ENCODE data around the gene TNFAIP6.
A peak's percentile ranks its signal among the peaks of the same experiment; 100 is the strongest.
"Not testable (repeated sequence)": the region's sequence is repeated elsewhere in the genome, so short reads cannot be mapped to it uniquely, and the experiment has no call there.

TNFAIP6 gene

DNA sequence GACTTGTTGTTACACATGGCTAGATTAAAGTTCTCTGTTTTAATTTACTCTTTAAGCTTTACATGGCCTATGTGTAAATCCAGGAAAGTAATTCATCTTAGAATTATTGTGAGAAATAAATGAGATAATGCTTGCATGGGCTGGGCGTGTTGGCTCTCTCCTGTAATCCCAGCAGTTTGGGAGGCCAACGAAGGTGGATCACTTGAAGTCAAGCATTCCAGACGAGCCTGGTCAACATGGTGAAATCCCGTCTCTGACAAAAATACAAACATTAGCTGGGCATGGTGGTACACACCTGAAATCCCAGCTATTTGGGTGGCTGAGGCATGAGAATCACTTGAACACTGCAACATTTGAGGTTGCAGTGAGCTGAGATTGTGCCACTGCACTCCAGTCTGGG is 48.0 kb downstream of the TNFAIP6 start:
- TF ChIP-seq, protein P1, sequence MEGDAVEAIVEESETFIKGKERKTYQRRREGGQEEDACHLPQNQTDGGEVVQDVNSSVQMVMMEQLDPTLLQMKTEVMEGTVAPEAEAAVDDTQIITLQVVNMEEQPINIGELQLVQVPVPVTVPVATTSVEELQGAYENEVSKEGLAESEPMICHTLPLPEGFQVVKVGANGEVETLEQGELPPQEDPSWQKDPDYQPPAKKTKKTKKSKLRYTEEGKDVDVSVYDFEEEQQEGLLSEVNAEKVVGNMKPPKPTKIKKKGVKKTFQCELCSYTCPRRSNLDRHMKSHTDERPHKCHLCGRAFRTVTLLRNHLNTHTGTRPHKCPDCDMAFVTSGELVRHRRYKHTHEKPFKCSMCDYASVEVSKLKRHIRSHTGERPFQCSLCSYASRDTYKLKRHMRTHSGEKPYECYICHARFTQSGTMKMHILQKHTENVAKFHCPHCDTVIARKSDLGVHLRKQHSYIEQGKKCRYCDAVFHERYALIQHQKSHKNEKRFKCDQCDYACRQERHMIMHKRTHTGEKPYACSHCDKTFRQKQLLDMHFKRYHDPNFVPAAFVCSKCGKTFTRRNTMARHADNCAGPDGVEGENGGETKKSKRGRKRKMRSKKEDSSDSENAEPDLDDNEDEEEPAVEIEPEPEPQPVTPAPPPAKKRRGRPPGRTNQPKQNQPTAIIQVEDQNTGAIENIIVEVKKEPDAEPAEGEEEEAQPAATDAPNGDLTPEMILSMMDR (IDR thresholded peaks at IDR 0.05; ENCODE audit: low read depth, low read length): no peak
- DNase-seq (ENCODE audit: extremely low read depth, low read depth): no peak

DNA sequence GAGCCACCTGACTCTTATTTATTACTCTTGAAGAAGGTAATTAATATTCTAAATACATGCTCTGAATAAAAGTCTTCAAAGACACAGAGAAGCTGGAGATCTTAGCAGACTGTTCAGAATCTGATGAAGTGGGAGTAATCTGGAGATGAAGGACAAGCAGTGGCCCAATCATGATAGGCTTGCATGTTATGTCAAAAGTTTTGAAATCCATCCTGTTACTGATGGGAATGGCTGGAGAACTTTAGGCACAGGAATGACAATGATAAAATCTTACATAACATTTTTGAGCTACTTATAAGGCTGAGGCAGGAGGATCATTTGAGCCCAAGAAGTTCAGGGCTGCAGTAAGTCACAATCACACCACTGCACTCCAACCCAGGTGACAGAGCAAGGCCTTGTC is 49.9 kb downstream of the TNFAIP6 start:
- DNase-seq (ENCODE audit: extremely low read depth, low read depth): no peak
- TF ChIP-seq, protein P1 (IDR thresholded peaks at IDR 0.05; ENCODE audit: low read depth, low read length): no peak

DNA sequence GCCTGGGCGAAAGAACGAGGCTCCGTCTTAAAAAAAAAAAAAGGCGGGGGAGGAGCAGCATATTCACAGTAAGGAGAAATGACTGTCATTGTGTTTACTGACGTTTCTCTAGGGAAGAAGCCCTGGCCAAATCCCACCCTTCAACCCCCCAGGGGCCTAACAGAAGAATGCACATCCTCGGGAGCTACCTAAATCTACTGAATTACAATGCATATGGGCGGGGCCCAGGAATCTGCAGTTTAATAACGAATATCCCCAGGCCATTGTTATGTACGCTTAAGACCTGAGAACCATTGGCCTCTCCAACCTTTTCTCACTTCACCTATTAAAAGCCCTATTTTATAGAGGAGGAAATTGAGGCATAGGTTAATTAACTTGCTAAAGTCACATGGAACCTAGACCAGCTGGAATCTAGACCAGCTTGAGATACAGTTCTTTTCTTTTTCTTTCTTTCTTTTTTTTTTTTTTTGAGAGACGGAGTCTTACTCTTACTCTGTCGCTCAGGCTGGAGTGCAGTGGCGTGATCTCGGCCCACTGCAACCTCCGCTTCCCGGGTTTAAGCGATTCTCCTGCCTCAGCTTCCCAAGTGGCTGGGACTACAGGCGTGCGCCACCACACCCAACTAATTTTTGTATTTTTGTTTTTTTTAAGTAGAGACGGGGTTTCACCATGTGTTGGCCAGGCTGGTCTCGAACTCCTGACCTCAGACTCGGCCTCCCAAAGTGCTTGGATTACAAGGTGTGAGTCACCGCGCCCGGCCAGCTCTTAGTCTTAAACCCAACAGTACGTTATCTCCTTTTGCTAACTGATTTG is 51.6 kb downstream of the TNFAIP6 start:
- DNase-seq (ENCODE audit: extremely low read depth, low read depth): no peak
- TF ChIP-seq, protein P1 (IDR thresholded peaks at IDR 0.05; ENCODE audit: low read depth, low read length): no peak

DNA sequence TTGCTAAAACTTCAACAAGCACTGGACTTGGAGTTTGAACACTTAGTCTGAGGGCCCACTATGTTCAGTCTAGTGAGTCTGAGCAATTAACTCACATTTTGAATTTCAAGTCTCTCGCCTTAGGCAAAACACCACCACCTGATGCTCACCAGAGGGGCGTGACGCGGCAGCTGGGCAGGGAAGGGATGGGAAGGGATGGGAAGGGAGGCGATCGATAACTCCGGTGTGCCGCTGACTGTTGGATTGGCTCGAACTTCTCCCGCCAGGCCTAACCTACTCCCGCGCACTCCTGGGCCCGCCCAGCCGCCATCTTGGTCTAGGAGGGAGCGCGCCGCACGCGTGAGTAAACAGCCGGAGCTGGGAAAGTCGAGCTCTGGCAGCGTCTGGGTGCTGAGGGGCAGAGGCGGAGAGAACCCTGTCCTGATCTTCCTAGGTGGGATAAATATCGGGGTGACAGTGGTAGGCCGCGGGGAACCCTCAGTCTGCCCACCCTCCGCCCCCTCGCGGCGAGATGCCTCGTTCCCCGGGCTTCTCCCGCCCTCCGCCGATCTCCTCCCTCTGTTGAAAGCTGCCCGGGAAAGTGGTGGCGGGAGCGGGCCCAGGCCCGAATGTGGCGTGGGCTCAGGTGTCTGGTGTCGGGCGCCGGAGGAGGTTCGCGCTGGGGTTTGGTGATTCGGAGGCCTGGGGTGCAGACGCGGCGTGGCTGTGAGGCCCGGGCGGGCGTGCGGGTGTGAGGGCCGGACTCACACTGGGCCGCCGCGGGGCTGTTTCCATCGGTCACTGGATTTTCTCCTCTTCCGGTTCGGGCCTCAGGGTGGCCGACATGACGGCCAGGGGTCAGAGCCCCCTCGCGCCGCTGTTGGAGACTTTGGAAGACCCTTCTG is 52.5 kb downstream of the TNFAIP6 start, which contains the start of gene RIF1:
RIF1 (plus strand) TSS at position 302 of the 884 bp plus-strand sequence; CDS start at position 824, 522 bp downstream.
- DNase-seq (ENCODE audit: extremely low read depth, low read depth): peak; percentile 75
- TF ChIP-seq, protein P1 (IDR thresholded peaks at IDR 0.05; ENCODE audit: low read depth, low read length): peak; percentile 78

DNA sequence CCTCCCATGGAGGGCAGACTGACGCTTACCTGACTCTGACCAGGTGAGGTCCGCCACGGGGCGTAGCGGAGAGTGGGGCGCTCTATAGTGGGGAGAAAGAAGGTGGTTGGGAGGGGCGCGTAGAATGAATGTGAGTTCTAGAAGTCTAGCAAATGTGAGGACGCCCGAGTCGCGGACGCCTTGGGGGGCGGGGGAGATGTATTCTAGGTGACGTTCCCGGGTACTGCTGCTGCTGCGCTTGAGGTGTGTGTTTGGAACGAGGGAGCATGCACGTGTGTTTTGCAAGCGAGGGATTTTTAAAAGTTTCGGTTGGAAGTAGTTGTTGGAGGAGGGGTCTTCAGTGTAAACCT is 53.1 kb downstream of the TNFAIP6 start:
- TF ChIP-seq, protein P1 (IDR thresholded peaks at IDR 0.05; ENCODE audit: low read depth, low read length): no peak
- no peak for DNase-seq (ENCODE audit: extremely low read depth, low read depth)

DNA sequence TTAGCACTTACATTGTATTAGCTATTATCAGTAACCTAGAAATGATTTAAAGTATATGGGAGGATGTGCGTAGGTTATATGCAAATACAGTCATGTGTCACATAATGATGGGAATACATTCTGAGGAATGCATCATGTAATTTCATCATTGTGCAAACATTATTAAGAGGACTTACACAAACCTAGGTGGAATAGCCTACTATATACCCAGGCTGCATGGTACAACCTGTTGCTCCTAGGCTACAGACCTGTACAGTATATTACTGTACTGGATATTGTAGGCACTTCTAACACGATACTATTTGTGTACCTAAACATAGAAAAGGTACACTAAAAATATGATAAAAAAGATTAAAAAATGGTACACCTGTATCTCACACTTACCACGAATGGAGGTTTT is 60.3 kb downstream of the TNFAIP6 start:
- TF ChIP-seq, protein P1 (IDR thresholded peaks at IDR 0.05; ENCODE audit: low read depth, low read length): no peak
- DNase-seq (ENCODE audit: extremely low read depth, low read depth): no peak

DNA sequence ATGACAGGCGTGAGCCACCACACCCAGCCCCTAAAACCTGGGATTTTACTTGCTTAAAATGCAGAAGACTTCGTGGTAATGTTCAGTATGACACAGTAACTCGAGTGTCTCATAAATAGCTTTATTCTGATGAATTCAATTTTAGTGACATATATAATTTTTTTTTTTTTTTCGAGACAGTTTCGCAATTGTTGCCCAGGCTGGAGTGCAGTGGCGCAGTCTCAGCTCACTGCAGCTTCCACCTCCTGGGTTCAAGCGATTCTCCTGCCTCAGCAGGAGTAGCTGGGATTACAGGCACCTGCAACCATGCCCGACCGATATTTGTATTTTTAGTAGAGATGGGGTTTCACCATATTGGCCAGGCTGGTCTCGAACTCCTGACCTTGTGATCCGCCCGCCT is 64.3 kb downstream of the TNFAIP6 start:
- DNase-seq (ENCODE audit: extremely low read depth, low read depth): not testable (repeated sequence)

All from AG09319 (cell line).